Bronchial epithelial cell (primary cell): ENCODE data around the gene TMC6. TPM values are rescaled to one million over a fixed set of nuclear protein-coding genes. Genes with fewer than 3 reads are reported as not detected.

ENCODE experiments used
- DNase-seq: peaks from one replicate; pipeline ENCODE4 v3.0.0-alpha.2; 2010; ENCODE audit warnings: low read depth
- FAIRE-seq: peaks from 2 replicates; lab custom pipeline; 2011; peaks lifted over from hg19 to GRCh38; lab: Jason Lieb, UNC
- H3K27me3 ChIP-seq: 2 replicates; pipeline ENCODE4 v1.5.1; 2011; ENCODE audit warnings: low read length; ENCODE audit not compliant: control insufficient read depth, insufficient read depth
- H3K36me3 ChIP-seq: 2 replicates; pipeline ENCODE4 v1.5.1; 2011; ENCODE audit warnings: low read length; ENCODE audit not compliant: control insufficient read depth, insufficient read depth
- H3K4me3 ChIP-seq: 2 replicates; pipeline ENCODE4 v1.5.1; 2011; ENCODE audit warnings: mild to moderate bottlenecking, low read depth, low read length, control low read depth
- CTCF ChIP-seq: IDR thresholded peaks from 2 replicates; pipeline ENCODE4 v1.5.1; 2011; ENCODE audit warnings: mild to moderate bottlenecking, moderate library complexity, low read length, control low read depth, inconsistent platforms; ENCODE audit not compliant: insufficient read depth, severe bottlenecking
- total RNA-seq: library from RNA; depleted of rRNA; stranded (reverse); fragments of >200 nt; gene quantifications from 2 replicates; pipeline ENCODE4 v1.2.1, GENCODE V29; 2014

TMC6 gene
- total RNA-seq, 1 donor from 2014 or later, result 42.9 TPM

GRCh38 chr17:78154903-78155811 is 26.6 kb upstream of the TMC6 start:
- DNase-seq (peak; percentile 70), FAIRE-seq (no peak)
- TF ChIP-seq CTCF, result no peak
- Histone ChIP-seq H3K36me3 (no peaks in the 10 kb centered on the region), H3K4me3 (no peak overlapping the region), H3K27me3 (no peaks in the 10 kb centered on the region)

GRCh38 chr17:78151514-78152008 is 23.0 kb upstream of the TMC6 start:
- no peak for TF ChIP-seq CTCF
- Histone ChIP-seq H3K4me3 (no peak overlapping the region), H3K36me3 (no peaks in the 10 kb centered on the region), H3K27me3 (no peaks in the 10 kb centered on the region)
- FAIRE-seq (no peak), DNase-seq (peak; percentile 46)

GRCh38 chr17:78148286-78149016 is 19.9 kb upstream of the TMC6 start:
- TF ChIP-seq CTCF, result no peak
- DNase-seq (no peak), FAIRE-seq (no peak)
- Histone ChIP-seq H3K27me3 (no peaks in the 10 kb centered on the region), H3K36me3 (no peaks in the 10 kb centered on the region), H3K4me3 (no peak overlapping the region)

- no peak for DNase-seq
- no peak for FAIRE-seq
- Histone ChIP-seq H3K27me3 (no peaks in the 10 kb centered on the region), H3K36me3 (no peaks in the 10 kb centered on the region), H3K4me3 (no peak overlapping the region)
- no peak for TF ChIP-seq CTCF
Measured at GRCh38 chr17:78147315-78147998, 18.9 kb upstream of the TMC6 start.

GRCh38 chr17:78146881-78147280 is 18.3 kb upstream of the TMC6 start:
- Histone ChIP-seq H3K27me3 (no peaks in the 10 kb centered on the region), H3K36me3 (no peaks in the 10 kb centered on the region), H3K4me3 (no peak overlapping the region)
- FAIRE-seq, result no peak
- DNase-seq, result no peak
- no peak for TF ChIP-seq CTCF
